GM19455 (cell line): ENCODE data around the gene PIEZO1.

Experiments
- ATAC-seq: cut with Tn5 transposase; IDR thresholded peaks from one replicate; pipeline ENCODE4 v1.9.1; 2021; ENCODE audit not compliant: unreplicated experiment

The PIEZO1 gene

GRCh38 chr16:88737298-88738150 lies 47.5 kb downstream of the PIEZO1 start:
- ATAC-seq = no peak

GRCh38 chr16:88736496-88736895 lies 48.5 kb downstream of the PIEZO1 start:
- no peak for ATAC-seq

- no peak for ATAC-seq
Observed at GRCh38 chr16:88736088-88736487, 48.9 kb downstream of the PIEZO1 start.

- no peak for ATAC-seq
Observed at GRCh38 chr16:88735616-88736015, 49.4 kb downstream of the PIEZO1 start.

- ATAC-seq = no peak
Observed at GRCh38 chr16:88735121-88735520, 49.9 kb downstream of the PIEZO1 start.

- no peak for ATAC-seq
Observed at GRCh38 chr16:88734361-88734728, 50.7 kb downstream of the PIEZO1 start.

GRCh38 chr16:88733630-88734360 lies 51.2 kb downstream of the PIEZO1 start:
- no peak for ATAC-seq

GRCh38 chr16:88732961-88733294 lies 52.1 kb downstream of the PIEZO1 start:
- no peak for ATAC-seq

GRCh38 chr16:88732172-88732960 lies 52.7 kb downstream of the PIEZO1 start:
- ATAC-seq = no peak

GRCh38 chr16:88731699-88732098 lies 53.3 kb downstream of the PIEZO1 start:
- ATAC-seq = no peak

- ATAC-seq = no peak
Observed at GRCh38 chr16:88730632-88731607, 54.1 kb downstream of the PIEZO1 start.

- no peak for ATAC-seq
Observed at GRCh38 chr16:88727871-88728270, 57.1 kb downstream of the PIEZO1 start.

GRCh38 chr16:88726981-88727380 lies 58.0 kb downstream of the PIEZO1 start:
- no peak for ATAC-seq

- ATAC-seq = no peak
Observed at GRCh38 chr16:88726408-88726749, 58.6 kb downstream of the PIEZO1 start.

- no peak for ATAC-seq
Observed at GRCh38 chr16:88725609-88726407, 59.2 kb downstream of the PIEZO1 start.

- ATAC-seq = no peak
Observed at GRCh38 chr16:88724855-88725555, 60.0 kb downstream of the PIEZO1 start.

- no peak for ATAC-seq
Observed at GRCh38 chr16:88723911-88724310, 61.1 kb downstream of the PIEZO1 start.

- no peak for ATAC-seq
Observed at GRCh38 chr16:88723507-88723887, 61.5 kb downstream of the PIEZO1 start.

- ATAC-seq = no peak
Observed at GRCh38 chr16:88722784-88723506, 62.1 kb downstream of the PIEZO1 start.
